HG02588 (cell line): ENCODE data around the gene AANAT.
"Not testable (repeated sequence)": the region's sequence is repeated elsewhere in the genome, so short reads cannot be mapped to it uniquely, and the experiment has no call there.

Experiments used
- ATAC-seq: cut with Tn5 transposase; IDR thresholded peaks from one replicate; pipeline ENCODE4 v1.9.1; 2021; ENCODE audit warnings: mild to moderate bottlenecking, moderate library complexity; ENCODE audit not compliant: unreplicated experiment

The AANAT gene

GRCh38 chr17:76502341-76503211 lies 35.2 kb downstream of the AANAT start:
- ATAC-seq = no peak

- ATAC-seq = no peak
These were observed 36.7 kb downstream of the AANAT start for GRCh38 chr17:76504117-76504516.

- ATAC-seq = no peak
These were observed 39.3 kb downstream of the AANAT start for GRCh38 chr17:76506408-76507345.

- not testable (repeated sequence) for ATAC-seq
These were observed 41.2 kb downstream of the AANAT start for GRCh38 chr17:76508472-76509063.

GRCh38 chr17:76510831-76511244 lies 43.4 kb downstream of the AANAT start:
- ATAC-seq = no peak

GRCh38 chr17:76511668-76512365 lies 44.4 kb downstream of the AANAT start:
- no peak for ATAC-seq

- ATAC-seq = no peak
These were observed 45.2 kb downstream of the AANAT start for GRCh38 chr17:76512366-76513305.

- ATAC-seq = no peak
These were observed 45.9 kb downstream of the AANAT start for GRCh38 chr17:76513306-76513692.

- ATAC-seq = not testable (repeated sequence)
These were observed 47.0 kb downstream of the AANAT start for GRCh38 chr17:76514355-76514754.

- no peak for ATAC-seq
These were observed 48.0 kb downstream of the AANAT start for GRCh38 chr17:76515274-76515949.

- ATAC-seq = no peak
These were observed 50.2 kb downstream of the AANAT start for GRCh38 chr17:76517638-76518038.

- no peak for ATAC-seq
These were observed 51.9 kb downstream of the AANAT start for GRCh38 chr17:76519048-76519966.
